Measurements from ENCODE around the gene SPON1.

Gene SPON1

GRCh38 chr11:14310679-14311078 is 348.2 kb downstream of the SPON1 start:
- Histone ChIP-seq H3K27me3 (no peaks in the 10 kb centered on the region), H3K27ac (no peak overlapping the region), H3K4me3 (no peak overlapping the region), H3K9me3 (no peaks in the 10 kb centered on the region), H3K36me3 (no peaks in the 10 kb centered on the region), H3K4me1 (peaks cover 0 to 60% (median 29%) of the 10 kb centered on the region in 4 donors)
- intact Hi-C loops (cut with DNase I; ENCODE audit: low total_unique reads): no loop called here
- TF ChIP-seq CTCF (IDR thresholded peaks at IDR 0.05): no peak
- no peak for DNase-seq

GRCh38 chr11:14312736-14313438 is 350.4 kb downstream of the SPON1 start:
- H3K27ac ChIP-seq: peak overlapping the region; percentile 25 to 44
- H3K27me3 ChIP-seq: no peaks in the 10 kb centered on the region
- DNase-seq: no peak
- H3K36me3 ChIP-seq: no peaks in the 10 kb centered on the region
- no peak overlapping the region for H3K4me3 ChIP-seq
- TF ChIP-seq CTCF (IDR thresholded peaks at IDR 0.05): no peak
- intact Hi-C loops (cut with DNase I; ENCODE audit: low total_unique reads): no loop called here
- H3K9me3 ChIP-seq: no peaks in the 10 kb centered on the region
- H3K4me1 ChIP-seq: peaks cover 0 to 67% (median 29%) of the 10 kb centered on the region in 4 donors

- Histone ChIP-seq H3K27ac (no peak overlapping the region), H3K36me3 (no peaks in the 10 kb centered on the region), H3K9me3 (no peaks in the 10 kb centered on the region), H3K4me1 (peaks cover 0 to 70% (median 26%) of the 10 kb centered on the region in 4 donors), H3K27me3 (no peaks in the 10 kb centered on the region), H3K4me3 (no peak overlapping the region)
- intact Hi-C loops (cut with DNase I; ENCODE audit: low total_unique reads): no loop called here
- DNase-seq: no peak
- no peak for TF ChIP-seq CTCF (IDR thresholded peaks at IDR 0.05)
These were observed 351.6 kb downstream of the SPON1 start for GRCh38 chr11:14314127-14314526.

GRCh38 chr11:14315130-14315529 is 352.6 kb downstream of the SPON1 start:
- Histone ChIP-seq H3K4me1 (peaks cover 0 to 64% (median 21%) of the 10 kb centered on the region in 4 donors), H3K27ac (no peak overlapping the region), H3K9me3 (no peaks in the 10 kb centered on the region), H3K27me3 (no peaks in the 10 kb centered on the region), H3K36me3 (no peaks in the 10 kb centered on the region), H3K4me3 (no peak overlapping the region)
- no peak for DNase-seq
- intact Hi-C loops (cut with DNase I; ENCODE audit: low total_unique reads): no loop called here
- TF ChIP-seq CTCF (IDR thresholded peaks at IDR 0.05): no peak

Measured in tibial artery (tissue), 4 donors.